ENCODE data around the gene SIGLEC14. TPM values are rescaled to one million over a fixed set of nuclear protein-coding genes. Genes with fewer than 3 reads are reported as not detected.
"Not testable (repeated sequence)": the region's sequence is repeated elsewhere in the genome, so short reads cannot be mapped to it uniquely, and the experiment has no call there.

SIGLEC14 gene, protein sequence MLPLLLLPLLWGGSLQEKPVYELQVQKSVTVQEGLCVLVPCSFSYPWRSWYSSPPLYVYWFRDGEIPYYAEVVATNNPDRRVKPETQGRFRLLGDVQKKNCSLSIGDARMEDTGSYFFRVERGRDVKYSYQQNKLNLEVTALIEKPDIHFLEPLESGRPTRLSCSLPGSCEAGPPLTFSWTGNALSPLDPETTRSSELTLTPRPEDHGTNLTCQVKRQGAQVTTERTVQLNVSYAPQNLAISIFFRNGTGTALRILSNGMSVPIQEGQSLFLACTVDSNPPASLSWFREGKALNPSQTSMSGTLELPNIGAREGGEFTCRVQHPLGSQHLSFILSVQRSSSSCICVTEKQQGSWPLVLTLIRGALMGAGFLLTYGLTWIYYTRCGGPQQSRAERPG
- 10 to 100 TPM in 4 of 9 donors, 1 to 10 TPM in 2, under 1 TPM in 2, not detected in 1; 0.44 to 29.0 (median 11.4) TPM for total RNA-seq
- polyA plus RNA-seq: 1 to 10 TPM; 1.2 to 3.6 (median 2.7) TPM
- long read RNA-seq, donor 1: 0 reads
- long read RNA-seq, donor 2: 0 reads
- long read RNA-seq, donor 3: 0 reads
- long read RNA-seq, donor 4: 0 reads
- long read RNA-seq, donor 5, partial matches to known transcripts: 0 of 3 reads
- long read RNA-seq, donor 5, other reads (novel, unspliced or antisense): 1 of 3 reads
- long read RNA-seq, donor 6, partial matches to known transcripts: 0 of 1 reads
- long read RNA-seq, donor 6, other reads (novel, unspliced or antisense): 1 of 1 reads
- long read RNA-seq, donor 7: 0 reads
- long read RNA-seq, donor 8: 0 reads
- long read RNA-seq, donor 9: 0 reads
- long read RNA-seq, donor 10: 0 reads

DNA sequence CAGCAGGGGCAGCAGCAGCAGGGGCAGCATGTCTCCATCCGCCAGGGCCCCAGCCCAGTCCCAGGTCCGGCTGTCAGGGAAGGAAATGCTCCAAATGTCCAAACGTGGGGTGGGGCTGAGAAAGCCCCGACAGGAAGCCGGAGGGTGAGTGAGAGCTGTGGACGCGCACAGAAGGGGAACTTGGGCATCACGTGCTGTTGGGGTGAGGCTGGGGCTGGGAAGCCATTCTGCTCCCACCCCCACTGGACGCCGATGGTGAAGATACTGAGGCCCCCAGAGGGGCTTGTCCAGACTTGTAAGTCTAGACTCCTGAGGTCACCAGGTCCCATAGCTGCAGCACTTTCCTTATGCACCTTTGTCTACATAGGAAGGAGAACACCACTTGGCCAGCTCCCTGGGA is at the start of gene SIGLEC14:
TSS of gene SIGLEC14 (minus strand) at position 96 of the 400 bp plus-strand sequence. CDS start at position 30, 66 bp downstream.
- 15 to 46% (median 35%) methylated on average over 2 to 5 of the region's 10 CpGs; no CpG with 5 or more reads in 1 of the 4 donors for WGBS, 4 donors
- H3K9me3 ChIP-seq (replicated peaks in 1 of 3); H3K27me3 ChIP-seq; intact Hi-C loops (cut with DNase I); H3K36me3 ChIP-seq (replicated peaks in 1 of 2); DNase-seq; H3K4me3 ChIP-seq; H3K27ac ChIP-seq; H3K4me1 ChIP-seq (replicated peaks in 1 of 2): not testable (repeated sequence)

DNA sequence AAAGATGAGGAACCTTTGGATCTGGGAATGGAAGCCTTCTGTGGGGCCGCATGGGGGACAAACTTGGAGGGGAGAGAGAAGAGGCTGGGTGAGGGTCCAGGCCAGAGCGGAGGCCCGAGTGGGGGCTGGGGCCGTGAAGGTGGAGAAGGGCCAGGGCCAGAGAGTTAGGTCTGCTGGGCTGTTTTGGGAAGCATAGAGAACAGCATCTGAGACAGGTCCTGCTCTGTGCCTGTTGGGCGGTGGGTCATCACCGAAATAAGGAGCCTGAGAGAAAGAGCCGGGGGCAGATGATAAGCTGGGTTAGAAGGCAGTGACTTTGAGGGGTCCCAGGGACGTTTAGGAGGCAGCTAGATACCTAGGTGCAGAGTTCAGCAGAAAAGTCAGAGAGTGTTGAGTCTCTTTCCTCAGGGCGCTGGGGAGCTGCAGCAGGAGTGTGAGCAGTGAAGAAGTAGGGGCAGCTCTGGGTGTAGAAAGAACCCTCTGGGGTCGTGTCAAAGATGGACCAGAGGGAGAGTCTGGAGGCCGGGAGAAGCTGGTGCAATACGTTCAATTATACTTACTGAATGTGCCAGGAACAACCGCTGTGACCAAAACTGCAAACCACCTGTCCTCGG is 49.2 kb upstream of the SIGLEC14 start:
- intact Hi-C loops (cut with DNase I): no loop called here
- peaks cover 16 to 24% of the 10 kb centered on the region in 2 donors for H3K4me1 ChIP-seq (replicated peaks in 1 of 2)

DNA sequence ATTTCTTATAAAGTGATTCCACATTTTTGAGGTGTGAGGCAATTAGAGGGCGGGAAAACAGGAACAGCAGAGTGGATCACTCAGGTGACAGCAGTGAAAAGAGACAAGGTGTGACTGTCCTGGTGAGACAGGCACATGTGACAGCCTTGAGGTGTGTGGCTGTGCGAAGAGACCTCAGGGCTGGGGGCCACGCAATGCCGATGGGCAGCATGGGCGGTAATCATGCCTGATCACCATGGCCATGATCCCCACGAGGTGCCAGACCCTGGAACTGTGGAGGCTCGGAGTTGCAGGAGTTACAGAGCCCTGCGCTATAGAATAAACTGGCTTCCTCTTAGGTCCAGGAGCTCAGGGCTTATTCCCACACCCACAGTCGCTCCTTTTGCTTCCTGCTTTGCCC is 48.5 kb upstream of the SIGLEC14 start:
- WGBS, 4 donors: 88 to 90% (median 89%) methylated on average over 6 to 9 of the region's 9 CpGs
- no peaks in the 10 kb centered on the region for H3K9me3 ChIP-seq (replicated peaks in 1 of 3)
- DNase-seq: peak in 3 of 7 donors; percentile 10 to 49 (median 14)
- peak overlapping the region in 1 of 5 donors; percentile 39 for H3K27ac ChIP-seq
- no peak overlapping the region for H3K4me3 ChIP-seq
- H3K4me1 ChIP-seq (replicated peaks in 1 of 2): peaks cover 16 to 24% of the 10 kb centered on the region in 2 donors
- intact Hi-C loops (cut with DNase I): no loop called here
- no peak for TF ChIP-seq POLR2A (IDR thresholded peaks at IDR 0.05)
- TF ChIP-seq, protein P1, sequence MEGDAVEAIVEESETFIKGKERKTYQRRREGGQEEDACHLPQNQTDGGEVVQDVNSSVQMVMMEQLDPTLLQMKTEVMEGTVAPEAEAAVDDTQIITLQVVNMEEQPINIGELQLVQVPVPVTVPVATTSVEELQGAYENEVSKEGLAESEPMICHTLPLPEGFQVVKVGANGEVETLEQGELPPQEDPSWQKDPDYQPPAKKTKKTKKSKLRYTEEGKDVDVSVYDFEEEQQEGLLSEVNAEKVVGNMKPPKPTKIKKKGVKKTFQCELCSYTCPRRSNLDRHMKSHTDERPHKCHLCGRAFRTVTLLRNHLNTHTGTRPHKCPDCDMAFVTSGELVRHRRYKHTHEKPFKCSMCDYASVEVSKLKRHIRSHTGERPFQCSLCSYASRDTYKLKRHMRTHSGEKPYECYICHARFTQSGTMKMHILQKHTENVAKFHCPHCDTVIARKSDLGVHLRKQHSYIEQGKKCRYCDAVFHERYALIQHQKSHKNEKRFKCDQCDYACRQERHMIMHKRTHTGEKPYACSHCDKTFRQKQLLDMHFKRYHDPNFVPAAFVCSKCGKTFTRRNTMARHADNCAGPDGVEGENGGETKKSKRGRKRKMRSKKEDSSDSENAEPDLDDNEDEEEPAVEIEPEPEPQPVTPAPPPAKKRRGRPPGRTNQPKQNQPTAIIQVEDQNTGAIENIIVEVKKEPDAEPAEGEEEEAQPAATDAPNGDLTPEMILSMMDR (IDR thresholded peaks at IDR 0.05): no peak
- peaks cover 0 to 56% of the 10 kb centered on the region in 2 donors for H3K36me3 ChIP-seq (replicated peaks in 1 of 2)
- H3K27me3 ChIP-seq: no peaks in the 10 kb centered on the region

More for the DNA sequence above, 49.2 kb upstream of the SIGLEC14 start:
- Histone ChIP-seq H3K4me3 (no peak overlapping the region), H3K27me3 (no peaks in the 10 kb centered on the region), H3K9me3 (replicated peaks in 1 of 3) (no peaks in the 10 kb centered on the region), H3K27ac (no peak overlapping the region), H3K36me3 (replicated peaks in 1 of 2) (peaks cover 0 to 62% of the 10 kb centered on the region in 2 donors)
- WGBS, 4 donors: 89 to 95% (median 91%) methylated on average over 14 of the region's 14 CpGs
- TF ChIP-seq, protein P1 (IDR thresholded peaks at IDR 0.05): no peak
- no peak for TF ChIP-seq POLR2A (IDR thresholded peaks at IDR 0.05)
- DNase-seq: peak in 2 of 7 donors; percentile 4 to 42

DNA sequence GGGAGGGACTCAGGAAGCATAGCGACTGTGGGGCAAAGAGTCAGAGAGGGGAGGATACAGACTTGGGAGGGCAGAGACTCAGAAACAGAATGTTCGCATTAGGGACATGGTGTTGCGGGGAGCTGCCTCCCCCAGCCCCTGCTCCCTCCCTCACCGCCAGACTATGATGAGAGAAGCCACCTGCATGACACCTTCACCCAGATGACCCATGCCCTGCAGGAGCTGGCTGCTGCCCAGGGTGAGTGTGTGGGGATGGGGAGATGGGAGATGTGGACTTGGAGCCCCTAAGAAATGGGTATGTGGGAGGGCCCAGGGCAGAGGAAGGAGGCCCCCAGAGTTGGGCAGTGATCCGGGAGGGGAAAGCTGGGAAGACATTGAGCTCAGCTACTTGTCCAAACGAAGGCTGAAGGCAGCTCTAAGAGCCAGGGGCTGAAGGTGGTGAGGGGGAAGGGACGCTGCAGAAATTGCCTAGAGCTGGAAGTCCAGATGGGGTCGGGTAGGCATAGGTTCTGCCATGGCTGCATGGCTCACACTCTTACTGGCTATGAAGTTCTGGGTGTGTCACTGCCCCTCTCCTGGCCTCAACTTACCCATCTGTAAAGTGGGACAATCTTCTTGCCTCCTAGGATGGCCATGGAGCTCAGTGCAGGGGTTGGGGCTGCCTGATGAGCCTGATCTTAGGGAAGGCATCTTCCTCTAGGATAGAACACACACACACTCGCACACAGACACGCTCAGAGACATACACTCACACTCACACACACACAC is 47.9 kb upstream of the SIGLEC14 start:
- intact Hi-C loops (cut with DNase I): no loop called here
- H3K27me3 ChIP-seq: no peaks in the 10 kb centered on the region
- no peak overlapping the region for H3K4me3 ChIP-seq
- H3K4me1 ChIP-seq (replicated peaks in 1 of 2): peaks cover 16 to 24% of the 10 kb centered on the region in 2 donors
- H3K27ac ChIP-seq: peak overlapping the region in 1 of 5 donors; percentile 39
- TF ChIP-seq, protein P1 (IDR thresholded peaks at IDR 0.05): no peak
- no peak for TF ChIP-seq POLR2A (IDR thresholded peaks at IDR 0.05)
- H3K36me3 ChIP-seq (replicated peaks in 1 of 2): peaks cover 0 to 54% of the 10 kb centered on the region in 2 donors
- DNase-seq: peak in 3 of 7 donors; percentile 11 to 46 (median 13)
- 80 to 88% (median 83%) methylated on average over 10 of the region's 10 CpGs for WGBS, 4 donors
- H3K9me3 ChIP-seq (replicated peaks in 1 of 3): no peaks in the 10 kb centered on the region

Measured in adrenal gland (tissue), 19 donors.